Activated gamma-delta T cell treated with anti-CD3 and anti-CD28 coated beads, Interleukin-2, amount 50 U/mL, for 16 hours (primary cell): ENCODE measurements around the gene MMP10.
"Not testable (repeated sequence)": the region's sequence is repeated elsewhere in the genome, so short reads cannot be mapped to it uniquely, and the experiment has no call there.

ENCODE experiments used
- DNase-seq: peaks from one replicate; pipeline ENCODE4 v3.0.0-alpha.2; 2020; ENCODE audit warnings: low read depth

MMP10 gene

DNA sequence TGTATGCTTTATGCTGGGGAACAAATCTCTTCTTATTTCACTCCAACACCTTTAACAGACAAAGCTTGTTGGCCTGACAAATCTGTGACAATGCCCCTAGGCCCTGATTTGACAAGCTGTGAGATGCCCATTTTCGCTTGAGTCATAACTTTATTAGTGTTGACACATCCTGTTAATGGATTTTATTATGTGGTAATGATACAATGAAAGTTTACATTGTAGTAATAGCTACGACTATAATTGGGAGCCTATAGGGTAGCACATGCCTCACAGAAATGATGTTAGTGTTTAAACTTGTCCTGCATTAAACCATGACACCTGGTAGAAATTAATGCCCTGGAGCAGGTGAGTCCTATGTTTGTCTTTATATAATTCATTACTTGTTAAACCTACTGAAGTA is 3.3 kb upstream of the MMP10 start:
- DNase-seq = no peak

DNA sequence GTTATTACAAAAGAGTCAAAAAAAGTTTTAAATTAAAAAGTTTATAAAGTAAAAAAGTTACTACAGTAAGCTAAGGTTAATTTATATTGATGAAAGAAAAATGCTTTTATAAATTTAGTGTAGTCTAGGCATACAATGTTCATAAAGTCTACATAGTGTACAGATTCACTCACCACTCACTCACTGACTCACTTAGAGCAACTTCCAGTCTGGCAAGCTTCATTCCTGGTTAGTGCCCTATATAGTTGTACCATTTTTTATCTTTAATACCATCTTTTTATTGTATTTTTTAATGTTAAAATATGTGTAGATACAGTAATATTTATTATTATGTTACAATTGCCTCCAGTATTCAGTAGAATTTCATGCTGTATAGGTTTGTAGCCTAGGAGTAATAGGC is 2.6 kb upstream of the MMP10 start:
- no peak for DNase-seq

DNA sequence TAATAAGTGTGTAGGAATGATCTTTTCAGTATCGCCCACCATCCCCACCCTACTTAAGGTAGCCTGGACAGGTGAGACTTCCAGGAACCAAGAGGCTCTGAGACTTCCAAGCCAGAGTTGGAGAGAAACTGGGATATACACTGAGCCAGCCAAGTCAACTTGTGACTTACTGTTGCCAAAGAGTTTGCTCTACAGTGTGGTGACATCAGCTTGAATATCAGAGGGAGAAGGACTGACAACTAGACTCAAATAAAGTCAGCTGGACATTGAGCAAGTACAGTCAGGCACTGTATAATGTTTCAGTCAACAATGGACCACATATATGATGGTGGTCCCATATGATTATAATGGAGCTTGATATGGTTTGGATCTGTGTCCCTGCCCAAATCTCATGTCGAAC is 1.2 kb upstream of the MMP10 start:
- no peak for DNase-seq

DNA sequence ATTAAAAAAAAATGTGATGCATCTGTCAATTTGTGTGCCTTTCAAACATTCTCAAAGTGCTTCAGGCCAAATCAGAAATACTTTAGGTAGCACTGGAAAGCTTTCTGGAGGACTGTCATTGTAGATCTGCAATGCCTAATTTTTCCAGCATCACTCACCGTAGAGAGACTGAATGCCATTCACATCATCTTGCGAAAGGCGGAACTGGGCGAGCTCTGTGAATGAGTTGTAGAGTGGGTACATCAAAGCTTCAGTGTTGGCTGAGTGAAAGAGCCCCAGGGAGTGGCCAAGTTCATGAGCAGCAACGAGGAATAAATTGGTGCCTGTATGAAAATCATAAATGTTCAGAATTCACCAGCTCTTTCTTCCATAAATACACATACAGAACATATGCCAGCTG is 4.0 kb downstream of the MMP10 start:
- DNase-seq = no peak

DNA sequence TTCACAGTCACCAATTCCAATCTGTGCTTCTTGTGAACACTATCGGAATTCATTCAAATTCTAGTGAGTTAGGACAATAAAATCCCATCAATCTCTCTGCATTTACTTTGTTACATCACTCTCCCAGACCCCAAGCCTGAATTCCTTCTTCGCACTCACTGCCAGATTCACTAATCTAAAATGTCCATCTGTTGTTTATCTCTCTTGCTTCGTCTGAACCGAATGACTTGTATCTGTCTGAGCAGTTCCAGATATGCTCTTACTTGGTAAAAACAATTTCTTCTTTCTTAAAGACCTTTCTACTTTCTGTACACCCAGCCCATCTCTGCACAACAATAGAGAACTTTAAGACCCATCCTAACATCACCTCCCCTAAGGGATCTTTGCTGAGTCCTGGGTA is 7.0 kb downstream of the MMP10 start:
- no peak for DNase-seq

DNA sequence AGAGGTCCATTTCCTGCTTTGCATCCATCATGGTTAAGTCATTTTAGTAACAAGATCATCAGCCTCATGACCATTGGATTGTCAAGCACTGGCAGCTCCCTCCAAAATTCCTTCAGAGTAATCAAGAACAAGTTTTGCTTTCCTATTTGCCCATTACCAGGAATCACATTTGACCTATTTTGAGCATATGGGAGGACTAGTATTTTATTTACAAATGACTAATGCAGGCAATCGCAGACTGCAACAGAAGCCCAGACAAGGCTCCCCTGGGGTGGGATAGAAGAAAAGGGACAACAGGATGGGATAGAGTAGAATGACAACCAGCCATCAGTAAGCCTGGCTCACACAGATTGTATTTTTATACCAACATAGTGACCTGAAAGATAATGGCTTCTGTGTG is 9.1 kb downstream of the MMP10 start:
- DNase-seq = no peak

DNA sequence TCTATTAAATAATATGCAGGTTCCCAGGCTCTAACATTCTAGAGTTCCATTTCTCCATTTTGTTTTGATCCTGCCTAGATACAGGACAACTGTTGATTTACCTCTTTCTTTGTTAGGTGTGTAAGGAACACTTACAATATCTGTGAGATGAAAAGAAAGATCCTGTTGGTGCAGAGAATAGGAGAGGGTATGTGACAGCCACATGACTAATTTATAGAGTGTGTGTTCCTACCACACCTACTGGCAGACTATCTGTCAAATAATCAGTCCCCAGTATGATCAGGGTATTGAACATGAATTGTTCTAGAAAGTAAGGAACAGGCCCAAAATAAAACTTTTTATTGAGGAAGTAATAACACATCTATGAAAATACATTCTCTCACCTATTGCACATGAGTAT is 10.2 kb downstream of the MMP10 start:
- no peak for DNase-seq

DNA sequence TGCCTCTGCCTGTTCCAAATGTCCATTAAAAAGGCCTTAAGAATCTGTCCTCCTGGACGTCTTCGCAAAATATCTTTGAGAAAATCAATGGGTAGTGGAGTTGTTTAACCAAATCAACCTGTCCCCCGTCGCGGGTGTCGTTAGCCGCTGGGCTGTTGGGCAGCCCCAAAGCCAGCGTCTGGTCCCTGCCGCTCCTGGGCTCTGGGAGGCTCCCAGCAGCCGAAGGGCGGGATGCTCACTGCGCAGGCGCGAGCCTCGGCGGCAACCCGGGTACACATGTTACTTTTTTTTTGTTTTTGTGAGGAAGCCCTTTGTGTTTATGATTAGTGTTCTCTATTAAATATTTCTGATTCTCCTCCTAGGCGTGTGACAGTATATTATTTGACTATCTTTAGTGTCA is 12.6 kb downstream of the MMP10 start:
- DNase-seq = no peak

DNA sequence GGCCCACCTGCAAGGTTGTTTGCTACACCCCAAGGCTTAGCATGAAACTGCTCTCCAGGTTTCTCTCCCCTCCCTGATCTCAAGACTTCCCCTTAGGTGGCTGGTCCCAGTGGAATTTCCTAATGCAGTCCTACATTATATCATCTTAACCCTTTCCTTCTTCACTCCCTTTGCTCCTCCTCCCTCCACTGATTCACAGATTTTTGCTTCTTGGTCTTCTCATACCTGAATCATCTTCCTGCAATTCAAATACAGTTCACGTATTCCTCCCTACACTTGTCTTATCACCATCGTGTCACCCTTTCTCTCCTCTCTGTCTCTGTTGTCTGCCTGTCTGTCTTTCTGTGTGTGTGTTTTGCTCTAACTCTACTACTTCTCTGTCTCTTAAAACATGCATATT is 17.0 kb downstream of the MMP10 start:
- DNase-seq = no peak

DNA sequence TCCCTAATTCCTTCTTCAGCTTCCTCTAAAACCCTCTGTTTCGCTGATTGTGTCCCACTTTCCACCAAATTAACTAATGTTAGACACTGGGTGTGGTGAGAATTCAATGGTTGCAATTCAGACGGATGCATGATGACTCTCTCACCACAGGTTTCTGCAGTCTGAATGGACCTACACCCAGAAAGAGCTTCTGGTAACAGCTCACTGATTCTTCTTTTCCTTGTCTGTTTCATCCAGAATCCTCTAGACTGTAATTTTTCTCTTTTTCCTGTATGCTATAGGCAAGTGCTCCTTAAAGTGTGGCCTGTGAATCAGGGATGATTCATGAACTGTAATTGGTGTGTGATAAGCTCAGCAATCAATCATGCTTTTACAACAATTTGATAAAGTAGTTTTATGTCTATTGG is 18.1 kb downstream of the MMP10 start:
- DNase-seq = no peak

DNA sequence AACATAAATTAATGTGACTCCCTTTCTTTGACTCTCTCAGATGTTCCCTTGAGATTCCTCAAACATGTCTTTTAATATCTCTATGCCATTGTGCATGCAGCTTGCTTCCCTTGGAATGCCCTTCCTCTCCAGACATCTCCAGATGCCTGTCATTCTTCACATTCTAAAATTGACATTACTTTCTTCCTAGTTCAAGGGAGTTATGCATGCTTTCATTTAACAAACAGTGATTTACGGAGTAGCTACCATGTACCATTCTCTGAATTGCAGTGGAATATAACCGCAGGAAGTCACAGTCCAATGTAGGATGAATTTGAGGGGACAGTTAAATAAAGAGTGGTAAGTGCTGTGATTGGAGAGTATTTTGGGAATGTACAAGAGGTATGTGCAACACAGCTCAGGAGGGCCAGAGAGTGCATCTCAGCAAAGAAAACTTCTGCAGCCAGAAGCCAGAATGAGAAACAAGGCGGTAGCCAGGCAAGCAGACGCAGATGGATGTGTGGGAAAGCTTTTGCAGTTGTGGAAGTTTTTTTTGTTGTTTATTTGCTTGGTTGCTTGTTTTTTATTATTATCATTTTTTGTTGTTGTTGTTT is 18.7 kb downstream of the MMP10 start:
- DNase-seq = no peak

DNA sequence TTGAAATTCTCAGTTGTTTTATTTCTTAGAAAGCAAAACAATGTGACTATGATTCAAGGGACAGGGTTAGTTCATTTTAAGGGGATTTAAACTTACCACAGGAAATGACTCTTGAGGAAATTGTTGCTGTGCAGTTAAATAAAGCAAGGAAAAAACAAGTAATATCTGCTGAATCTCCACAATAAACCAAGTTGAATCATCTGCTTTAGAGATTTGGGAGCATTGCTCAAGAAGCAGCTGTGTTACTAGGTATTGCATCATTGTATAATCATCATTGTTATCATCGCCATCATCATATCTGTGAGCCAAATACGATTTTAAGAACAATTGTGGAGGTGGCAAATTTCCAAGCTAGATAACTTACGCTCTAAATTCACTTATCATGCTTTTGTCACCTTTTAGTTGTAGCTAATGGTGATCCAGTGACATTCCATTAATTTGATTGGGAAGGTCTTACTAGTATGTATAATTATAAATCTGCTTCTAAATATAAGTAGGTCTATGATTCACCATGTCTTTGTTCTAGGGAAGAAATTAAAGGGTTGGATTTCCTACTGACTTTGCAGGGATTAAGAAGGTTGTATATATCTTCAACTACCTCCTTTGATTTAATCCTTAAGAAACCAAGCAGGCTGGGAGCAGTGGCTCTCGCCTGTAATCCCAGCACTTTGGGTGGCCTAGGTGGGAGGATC is 19.9 kb downstream of the MMP10 start:
- no peak for DNase-seq

DNA sequence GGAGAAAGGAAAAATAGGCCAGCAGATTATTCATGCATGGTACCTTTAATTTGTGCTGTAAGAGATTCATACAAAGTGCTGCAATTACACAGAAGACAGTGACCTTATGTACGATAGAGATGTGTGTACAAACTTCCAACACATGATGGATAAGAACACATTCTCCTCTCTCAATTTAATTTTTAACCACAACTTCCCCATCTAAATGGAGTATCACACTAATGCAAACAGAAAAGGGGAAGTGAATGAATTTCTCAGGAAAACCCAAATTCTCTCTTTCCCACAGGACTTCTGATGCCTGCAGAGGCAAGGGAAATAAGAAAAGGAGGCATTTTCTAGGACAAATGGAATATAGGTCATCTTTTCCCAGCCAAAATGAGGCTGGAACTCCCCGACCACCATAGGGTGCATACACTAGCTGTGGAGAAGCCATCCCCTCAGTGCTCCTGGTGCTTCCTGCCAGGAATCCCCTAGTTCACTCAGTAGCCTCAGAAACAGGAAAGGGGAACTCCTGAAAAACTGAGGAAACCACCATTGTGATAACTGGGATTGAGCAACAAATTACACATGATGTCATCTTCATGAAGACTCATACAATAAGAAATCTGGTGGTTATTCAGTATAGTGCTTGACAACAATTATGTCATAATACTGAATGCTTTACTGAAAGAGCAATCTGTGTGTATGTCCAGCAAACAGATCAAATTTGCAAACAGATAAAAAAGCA is 22.4 kb downstream of the MMP10 start:
- no peak for DNase-seq

DNA sequence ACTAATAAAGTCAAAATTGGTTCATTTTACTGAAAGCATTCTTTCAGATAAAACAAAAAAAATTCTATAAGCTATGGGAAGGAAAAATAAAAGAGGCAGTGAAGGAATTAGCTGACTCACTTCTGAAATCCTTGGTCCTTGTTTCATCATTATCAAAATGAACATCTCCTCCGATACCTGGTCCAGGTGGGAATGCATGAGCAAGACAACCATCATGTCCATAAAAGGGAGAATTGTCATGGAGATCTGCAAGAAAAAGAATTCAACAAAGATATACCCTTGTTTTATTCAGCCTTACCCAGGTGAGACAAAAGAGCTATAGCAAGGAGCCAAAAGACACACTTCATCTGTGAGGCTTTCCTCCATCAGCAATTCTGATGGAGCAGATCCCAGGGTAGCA is 27.2 kb downstream of the MMP10 start:
- DNase-seq = no peak

DNA sequence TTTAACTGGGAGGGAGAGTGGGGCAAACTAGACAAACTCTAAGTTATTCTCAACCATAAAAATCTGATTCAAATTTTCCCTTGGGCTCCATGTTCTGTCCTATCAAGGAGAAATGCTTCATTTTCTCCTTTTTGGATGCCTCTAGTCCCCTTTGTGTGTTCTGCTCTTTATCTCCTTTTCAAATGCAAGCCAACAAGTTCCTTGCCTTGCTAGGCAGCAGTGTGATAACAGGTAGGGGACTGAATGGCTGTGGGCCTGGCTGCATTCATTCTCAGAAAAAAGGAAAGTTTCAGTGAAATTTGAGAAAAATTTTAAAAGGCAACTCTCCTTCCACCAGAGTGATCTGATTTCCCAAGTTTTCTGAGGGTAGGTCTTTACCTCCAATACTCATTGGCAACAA is 28.8 kb downstream of the MMP10 start:
- DNase-seq = no peak

DNA sequence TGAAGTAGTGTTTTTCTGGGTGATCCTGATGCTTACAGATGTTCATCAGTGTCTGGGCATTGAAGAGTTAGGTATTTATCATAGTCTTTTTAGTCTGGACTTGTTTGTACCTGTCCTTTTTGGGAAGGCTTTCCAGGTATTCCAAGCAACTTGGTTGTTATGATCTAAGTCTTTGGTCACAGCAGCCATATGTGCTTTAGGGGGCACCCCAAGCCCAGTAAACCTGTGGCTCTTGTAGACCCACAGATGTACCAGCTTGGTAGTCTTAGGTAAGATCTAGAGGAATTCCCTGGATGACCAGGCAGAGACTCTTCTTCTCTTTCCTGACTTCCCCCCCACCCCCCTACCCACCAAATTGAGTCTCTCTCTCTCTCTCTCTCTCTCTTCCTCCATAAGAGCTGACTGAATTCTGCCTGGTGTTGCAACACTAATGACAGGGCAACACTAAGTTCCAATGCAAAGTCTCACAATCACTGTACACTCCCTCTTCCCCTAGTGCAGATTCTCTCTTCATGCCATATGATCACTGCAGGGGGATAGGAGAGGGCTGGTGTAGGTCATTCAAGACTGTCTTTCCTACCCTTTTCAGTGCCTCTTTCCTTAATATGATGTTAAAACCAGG is 31.2 kb downstream of the MMP10 start:
- no peak for DNase-seq

DNA sequence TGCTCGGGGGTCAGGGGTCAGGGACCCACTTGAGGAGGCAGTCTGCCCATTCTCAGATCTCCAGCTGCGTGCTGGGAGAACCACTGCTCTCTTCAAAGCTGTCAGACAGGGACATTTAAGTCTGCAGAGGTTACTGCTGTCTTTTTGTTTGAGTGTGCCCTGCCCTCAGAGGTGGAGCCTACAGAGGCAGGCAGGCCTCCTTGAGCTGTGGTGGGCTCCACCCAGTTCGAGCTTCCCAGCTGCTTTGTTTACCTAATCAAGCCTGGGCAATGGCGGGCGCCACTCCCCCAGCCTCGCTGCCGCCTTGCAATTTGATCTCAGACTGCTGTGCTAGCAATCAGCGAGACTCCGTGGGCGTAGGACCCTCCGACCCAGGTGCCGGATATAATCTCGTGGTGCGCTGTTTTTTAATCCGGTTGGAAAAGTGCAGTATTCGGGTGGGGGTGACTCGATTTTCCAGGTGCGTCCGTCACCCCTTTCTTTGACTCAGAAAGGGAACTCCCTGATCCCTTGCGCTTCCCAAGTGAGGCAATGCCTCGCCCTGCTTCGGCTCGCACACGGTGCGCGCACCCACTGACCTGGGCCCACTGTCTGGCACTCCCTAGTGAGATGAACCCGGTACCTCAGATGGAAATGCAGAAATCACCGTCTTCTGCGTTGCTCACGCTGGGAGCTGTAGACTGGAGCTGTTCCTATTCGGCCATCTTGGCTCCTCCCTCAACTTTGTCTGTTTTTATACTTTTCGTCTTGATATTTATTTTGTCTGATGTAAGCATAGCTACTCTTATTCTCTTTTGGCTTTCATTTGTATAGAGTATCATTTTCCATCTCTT is 33.5 kb downstream of the MMP10 start:
- DNase-seq = not testable (repeated sequence)

DNA sequence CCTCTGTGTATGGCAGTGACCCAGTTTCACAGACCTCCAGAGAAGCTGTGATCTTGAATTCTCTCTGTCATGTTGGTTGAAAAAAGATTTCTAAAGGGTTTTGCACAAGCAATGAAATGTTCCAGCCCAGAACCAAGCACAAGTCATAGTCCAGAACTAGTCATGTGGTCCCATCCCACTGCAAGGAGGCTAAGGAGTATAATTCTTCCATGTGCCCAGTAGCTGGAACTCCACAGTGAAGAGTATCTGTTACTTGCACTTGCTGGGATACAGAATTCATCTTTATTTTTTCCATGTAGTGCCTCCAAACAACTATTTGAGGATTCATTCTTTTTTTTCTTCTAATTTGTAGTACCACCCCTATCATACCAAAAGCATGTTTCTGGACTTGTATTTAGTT is 45.8 kb downstream of the MMP10 start:
- DNase-seq = no peak

DNA sequence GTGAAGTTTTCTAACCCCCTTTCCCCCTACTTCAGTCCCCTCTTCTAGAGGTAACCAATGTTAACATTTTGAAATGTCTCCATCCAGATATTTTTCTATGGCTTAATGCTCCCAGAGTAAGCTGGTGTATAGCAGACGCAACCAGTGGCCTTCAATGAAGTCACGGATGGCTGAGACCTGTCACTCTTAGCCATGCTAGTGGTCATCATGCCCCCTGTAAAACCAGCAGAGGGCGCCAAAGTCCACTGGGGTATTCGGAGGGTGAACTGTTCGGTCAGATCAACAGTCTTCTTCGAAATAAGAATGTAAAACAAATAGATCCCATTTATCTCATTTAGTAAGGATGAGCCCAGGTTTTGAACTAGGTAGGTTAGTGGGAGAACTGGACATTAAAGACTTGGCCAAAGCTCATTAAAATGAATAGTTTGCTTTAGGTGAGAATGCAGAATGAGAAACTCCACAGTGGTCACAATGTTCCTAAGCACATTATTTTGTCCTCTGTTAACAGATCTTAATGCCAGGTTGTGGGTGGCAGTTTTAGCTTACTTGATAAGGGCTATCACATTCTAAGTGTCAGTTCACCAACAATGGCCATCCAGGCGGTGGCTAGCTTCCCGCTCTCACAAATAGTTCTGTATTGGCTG is 47.1 kb downstream of the MMP10 start:
- DNase-seq = no peak

DNA sequence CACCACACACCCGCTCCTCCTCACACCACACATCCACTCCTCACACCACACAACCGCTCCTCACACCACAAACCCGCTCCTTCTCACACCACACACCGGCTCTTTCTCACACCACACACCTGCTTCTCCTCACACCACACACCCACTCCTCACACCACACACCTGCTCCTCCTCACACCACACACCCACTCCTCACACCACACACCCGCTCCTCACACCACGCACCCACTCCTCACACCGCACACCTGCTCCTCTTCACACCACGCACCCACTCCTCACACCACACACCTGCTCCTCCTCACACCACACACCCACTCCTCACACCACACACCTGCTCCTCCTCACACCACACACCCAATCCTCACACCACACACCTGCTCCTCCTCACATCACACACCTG is 49.5 kb downstream of the MMP10 start:
- DNase-seq = not testable (repeated sequence)
